Measurements from ENCODE around the gene CMTM5. TPM values are rescaled to one million over a fixed set of nuclear protein-coding genes. Genes with fewer than 3 reads are reported as not detected.

CMTM5 gene
- total RNA-seq, 1 experiment from 2014 or later = not detected

DNA sequence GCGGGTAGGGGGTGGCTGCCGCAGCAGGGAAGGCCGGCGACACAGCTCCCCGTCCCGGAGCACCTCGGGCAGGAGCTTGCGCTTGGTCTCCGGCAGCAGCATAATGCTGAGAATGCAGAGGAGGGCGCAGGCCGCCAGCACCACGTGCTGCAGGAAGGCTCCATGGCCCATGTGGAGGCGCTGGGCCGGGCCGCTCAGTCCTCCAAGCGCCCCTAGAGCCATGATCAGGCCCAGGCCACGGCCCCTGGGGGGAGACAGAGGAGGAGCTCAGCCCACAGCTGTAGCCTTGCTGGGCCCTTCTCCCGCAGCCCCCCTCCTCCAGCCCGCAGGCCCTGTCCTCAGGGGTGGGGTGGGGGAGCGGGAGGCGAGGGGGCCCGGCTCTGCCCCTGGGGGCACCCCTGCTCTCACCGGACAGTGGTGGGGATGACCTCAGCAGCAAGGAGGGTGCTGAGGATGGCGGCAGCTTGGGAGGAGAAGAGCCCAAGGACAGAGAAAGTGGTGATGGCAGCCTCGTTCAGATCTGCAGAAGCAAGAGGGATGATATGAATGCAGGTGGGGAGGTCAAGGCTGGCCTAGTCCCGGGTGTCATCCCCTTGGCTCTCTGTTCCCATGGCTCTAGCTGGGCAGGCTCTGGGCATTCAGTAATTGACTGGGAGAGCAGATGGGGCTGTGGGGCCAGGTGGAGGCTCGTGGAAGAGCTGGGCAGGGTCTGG lies 30.0 kb upstream of the CMTM5 start:
- no peaks in the 10 kb centered on the region for H3K36me3 ChIP-seq (ENCODE audit: control insufficient read depth, insufficient read depth, low read length)
- DNase-seq (ENCODE audit: low read depth, low spot score) (no peak), ATAC-seq (no peak)
- intact Hi-C loops (cut with micrococcal nuclease; ENCODE audit: unreplicated experiment) = no loop called here
- BruUV-seq (replicated peaks) = no TSS peak
- TF ChIP-seq POLR2AphosphoS5 (IDR thresholded peaks at IDR 0.05; ENCODE audit: low read depth, low read length) (no peak), TCF7L2 (IDR thresholded peaks at IDR 0.05; ENCODE audit: low read depth, low read length) (no peak), SIN3A (IDR thresholded peaks at IDR 0.05; ENCODE audit: borderline replicate concordance, insufficient read depth, low read depth, low read length) (no peak), CTCF (IDR thresholded peaks at IDR 0.05) (no peak)
- TF ChIP-seq, protein P1, sequence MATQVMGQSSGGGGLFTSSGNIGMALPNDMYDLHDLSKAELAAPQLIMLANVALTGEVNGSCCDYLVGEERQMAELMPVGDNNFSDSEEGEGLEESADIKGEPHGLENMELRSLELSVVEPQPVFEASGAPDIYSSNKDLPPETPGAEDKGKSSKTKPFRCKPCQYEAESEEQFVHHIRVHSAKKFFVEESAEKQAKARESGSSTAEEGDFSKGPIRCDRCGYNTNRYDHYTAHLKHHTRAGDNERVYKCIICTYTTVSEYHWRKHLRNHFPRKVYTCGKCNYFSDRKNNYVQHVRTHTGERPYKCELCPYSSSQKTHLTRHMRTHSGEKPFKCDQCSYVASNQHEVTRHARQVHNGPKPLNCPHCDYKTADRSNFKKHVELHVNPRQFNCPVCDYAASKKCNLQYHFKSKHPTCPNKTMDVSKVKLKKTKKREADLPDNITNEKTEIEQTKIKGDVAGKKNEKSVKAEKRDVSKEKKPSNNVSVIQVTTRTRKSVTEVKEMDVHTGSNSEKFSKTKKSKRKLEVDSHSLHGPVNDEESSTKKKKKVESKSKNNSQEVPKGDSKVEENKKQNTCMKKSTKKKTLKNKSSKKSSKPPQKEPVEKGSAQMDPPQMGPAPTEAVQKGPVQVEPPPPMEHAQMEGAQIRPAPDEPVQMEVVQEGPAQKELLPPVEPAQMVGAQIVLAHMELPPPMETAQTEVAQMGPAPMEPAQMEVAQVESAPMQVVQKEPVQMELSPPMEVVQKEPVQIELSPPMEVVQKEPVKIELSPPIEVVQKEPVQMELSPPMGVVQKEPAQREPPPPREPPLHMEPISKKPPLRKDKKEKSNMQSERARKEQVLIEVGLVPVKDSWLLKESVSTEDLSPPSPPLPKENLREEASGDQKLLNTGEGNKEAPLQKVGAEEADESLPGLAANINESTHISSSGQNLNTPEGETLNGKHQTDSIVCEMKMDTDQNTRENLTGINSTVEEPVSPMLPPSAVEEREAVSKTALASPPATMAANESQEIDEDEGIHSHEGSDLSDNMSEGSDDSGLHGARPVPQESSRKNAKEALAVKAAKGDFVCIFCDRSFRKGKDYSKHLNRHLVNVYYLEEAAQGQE (IDR thresholded peaks at IDR 0.05; ENCODE audit: insufficient read depth in 1 of 2, low read depth in 2 of 2, low read length in 1 of 2) = no peak
- H3K27ac ChIP-seq (ENCODE audit: low read length) = no peak overlapping the region
- H3K4me3 ChIP-seq (ENCODE audit: low read depth in 2 of 2, low read length in 2 of 2) = no peak overlapping the region
- H3K27me3 ChIP-seq (ENCODE audit: control insufficient read depth, insufficient read depth, low read length) = no peaks in the 10 kb centered on the region; the same call in 1 of the 2 replicates
- in situ Hi-C loops (cut with HindIII; ENCODE audit: low pct_unique_long_range_greater_than_20kb, low sequenced_read_pairs) = no loop called here
- H3K9me3 ChIP-seq (ENCODE audit: control insufficient read depth, insufficient read depth, low read depth, low read length) = no peaks in the 10 kb centered on the region
- ChIA-PET POLR2A (no interaction called here), CTCF (no interaction called here)
- H3K4me1 ChIP-seq (ENCODE audit: control insufficient read depth, insufficient read depth, low read length) = no peaks in the 10 kb centered on the region

GRCh38 chr14:23347406-23348296 lies 29.2 kb upstream of the CMTM5 start:
- TF ChIP-seq POLR2AphosphoS5 (IDR thresholded peaks at IDR 0.05; ENCODE audit: low read depth, low read length) (no peak), SIN3A (IDR thresholded peaks at IDR 0.05; ENCODE audit: borderline replicate concordance, insufficient read depth, low read depth, low read length) (no peak), CTCF (IDR thresholded peaks at IDR 0.05) (no peak), TCF7L2 (IDR thresholded peaks at IDR 0.05; ENCODE audit: low read depth, low read length) (no peak)
- TF ChIP-seq, protein P1 (IDR thresholded peaks at IDR 0.05; ENCODE audit: insufficient read depth in 1 of 2, low read depth in 2 of 2, low read length in 1 of 2) = no peak
- no TSS peak for BruUV-seq (replicated peaks)
- ChIA-PET POLR2A (no interaction called here), CTCF (no interaction called here)
- Histone ChIP-seq H3K4me1 (ENCODE audit: control insufficient read depth, insufficient read depth, low read length) (no peaks in the 10 kb centered on the region), H3K4me3 (ENCODE audit: low read depth in 2 of 2, low read length in 2 of 2) (no peak overlapping the region), H3K27ac (ENCODE audit: low read length) (no peak overlapping the region), H3K27me3 (ENCODE audit: control insufficient read depth, insufficient read depth, low read length) (no peaks in the 10 kb centered on the region; the same call in 1 of the 2 replicates), H3K36me3 (ENCODE audit: control insufficient read depth, insufficient read depth, low read length) (no peaks in the 10 kb centered on the region), H3K9me3 (ENCODE audit: control insufficient read depth, insufficient read depth, low read depth, low read length) (no peaks in the 10 kb centered on the region)
- DNase-seq (ENCODE audit: low read depth, low spot score) (no peak), ATAC-seq (no peak)
- intact Hi-C loops (cut with micrococcal nuclease; ENCODE audit: unreplicated experiment) (no loop called here), in situ Hi-C loops (cut with HindIII; ENCODE audit: low pct_unique_long_range_greater_than_20kb, low sequenced_read_pairs) (no loop called here)
